Neural cell (in vitro differentiated cells): ENCODE measurements around the gene ATG7. TPM values are rescaled to one million over a fixed set of nuclear protein-coding genes. Genes with fewer than 3 reads are reported as not detected.

Experiments
- H2AFZ ChIP-seq: fragments of 200-600, 300-800 bp; sonication (generic), shearing (Covaris generic); 2 replicates; pipeline ENCODE4 v1.6.0; 2014; ENCODE audit warnings: low read depth, mild to moderate bottlenecking, antibody characterized with exemption, low read length, moderate library complexity
- H3F3A ChIP-seq: fragments of 200-600 bp; shearing (Covaris generic); 2 replicates; pipeline ENCODE4 v1.6.1; 2016; ENCODE audit warnings: mild to moderate bottlenecking, moderate library complexity, mixed read lengths, antibody characterized with exemption, low read length; ENCODE audit not compliant: insufficient read depth, poor library complexity, severe bottlenecking
- H3K27ac ChIP-seq: fragments of 200-600, 300-800 bp; sonication (generic), shearing (Covaris generic); 2 replicates; pipeline ENCODE4 v1.5.1; 2014; ENCODE audit warnings: mild to moderate bottlenecking, low read length, moderate library complexity
- H3K27me3 ChIP-seq: fragments of 300-800, 200-600 bp; sonication (generic), shearing (Covaris generic); 2 replicates; pipeline ENCODE4 v1.6.0; 2014; ENCODE audit warnings: mild to moderate bottlenecking, low read depth, low read length, moderate library complexity; ENCODE audit not compliant: insufficient read depth
- H3K36me3 ChIP-seq: fragments of 300-800, 200-600 bp; sonication (generic), shearing (Covaris generic); 2 replicates; pipeline ENCODE4 v1.5.1; 2014; ENCODE audit warnings: mild to moderate bottlenecking, antibody characterized with exemption, low read length, moderate library complexity; ENCODE audit not compliant: insufficient read depth
- H3K4me2 ChIP-seq: fragments of 300-800, 200-600 bp; sonication (generic), shearing (Covaris generic); 2 replicates; pipeline ENCODE4 v1.6.0; 2014; ENCODE audit warnings: mild to moderate bottlenecking, low read length
- H3K4me3 ChIP-seq: fragments of 300-800, 200-600 bp; sonication (generic), shearing (Covaris generic); 2 replicates; pipeline ENCODE4 v1.5.1; 2014; ENCODE audit warnings: mild to moderate bottlenecking, low read length, moderate library complexity
- H3K79me2 ChIP-seq: fragments of 200-600 bp; shearing (Covaris generic); replicated peaks from 2 replicates; pipeline ENCODE4 v1.6.0; 2014; ENCODE audit warnings: mild to moderate bottlenecking, low read length, moderate library complexity; ENCODE audit not compliant: insufficient read depth
- H3K9ac ChIP-seq: fragments of 300-800, 200-600 bp; sonication (generic), shearing (Covaris generic); 2 replicates; pipeline ENCODE4 v1.6.1; 2016; ENCODE audit warnings: mild to moderate bottlenecking, low read length, mixed read lengths
- H3K9me2 ChIP-seq: fragments of 200-600 bp; shearing (Covaris generic); 2 replicates; pipeline ENCODE4 v1.6.1; 2016; ENCODE audit warnings: mild to moderate bottlenecking, low read length, mixed read lengths; ENCODE audit not compliant: insufficient read depth
- H3K9me3 ChIP-seq: fragments of 200-600, 300-800 bp; sonication (generic), shearing (Covaris generic); 2 replicates; pipeline ENCODE4 v1.6.1; 2016; ENCODE audit warnings: mild to moderate bottlenecking, mixed run types, low read length, moderate library complexity, mixed read lengths
- H4K20me1 ChIP-seq: fragments of 200-600 bp; shearing (Covaris generic); 2 replicates; pipeline ENCODE4 v1.6.1; 2016; ENCODE audit warnings: mild to moderate bottlenecking, mixed run types; ENCODE audit not compliant: insufficient read depth
- CTCF ChIP-seq: fragments of 450-650 bp; IDR thresholded peaks from 2 replicates; pipeline ENCODE4 v1.5.1; 2014; ENCODE audit warnings: antibody characterized with exemption, mild to moderate bottlenecking, moderate library complexity; ENCODE audit not compliant: poor library complexity, severe bottlenecking
- EP300 ChIP-seq: fragments of 450-650 bp; conservative IDR thresholded peaks from 2 replicates; pipeline ENCODE4 v1.6.1; 2014; ENCODE audit warnings: antibody characterized with exemption, mild to moderate bottlenecking, moderate library complexity; ENCODE audit not compliant: poor library complexity, severe bottlenecking
- EZH2 ChIP-seq: fragments of 200-600, 300-800 bp; shearing (Covaris generic), sonication (generic); IDR thresholded peaks from 2 replicates; pipeline ENCODE4 v1.6.1; 2014; ENCODE audit warnings: antibody characterized with exemption, low read length, borderline replicate concordance, mild to moderate bottlenecking; ENCODE audit not compliant: insufficient read depth, poor library complexity, severe bottlenecking
- MXI1 ChIP-seq: fragments of 450-650 bp; conservative IDR thresholded peaks from 2 replicates; pipeline ENCODE4 v1.6.1; 2014; ENCODE audit warnings: antibody characterized with exemption, mild to moderate bottlenecking; ENCODE audit not compliant: poor library complexity, severe bottlenecking
- POLR2AphosphoS5 ChIP-seq: IDR thresholded peaks from 2 replicates; pipeline ENCODE4 v1.6.1; 2012
- RAD21 ChIP-seq: fragments of 450-650 bp; conservative IDR thresholded peaks from 2 replicates; pipeline ENCODE4 v1.6.1; 2014; ENCODE audit warnings: antibody characterized with exemption, mild to moderate bottlenecking, moderate library complexity
- REST ChIP-seq: IDR thresholded peaks from 2 replicates; pipeline ENCODE4 v1.6.1; 2012; ENCODE audit warnings: borderline replicate concordance
- SMC3 ChIP-seq: fragments of 450-650 bp; conservative IDR thresholded peaks from 2 replicates; pipeline ENCODE4 v1.6.1; 2014; ENCODE audit warnings: antibody characterized with exemption, mild to moderate bottlenecking, moderate library complexity; ENCODE audit not compliant: poor library complexity
- TAF1 ChIP-seq: IDR thresholded peaks from 2 replicates; pipeline ENCODE4 v1.6.1; 2012; ENCODE audit warnings: low read depth
- polyA plus RNA-seq: library from polyadenylated mRNA; depleted of rRNA; stranded (reverse); fragments of >200 nt; gene quantifications from 2 replicates; pipeline ENCODE4 v1.2.3, GENCODE V29; 2014

The ATG7 gene
- polyA plus RNA-seq, 1 donor from 2014 or later: 28.8 TPM

GRCh38 chr3:11356269-11356668 lies 84.1 kb downstream of the ATG7 start:
- Histone ChIP-seq H3K4me3 (no peak overlapping the region), H3K9ac (no peak overlapping the region), H2AFZ (no peak overlapping the region), H3K9me3 (no peaks in the 10 kb centered on the region), H3K4me2 (no peak overlapping the region), H3K79me2 (no peaks in the 10 kb centered on the region), H3K27me3 (no peaks in the 10 kb centered on the region), H3F3A (no peaks in the 10 kb centered on the region), H4K20me1 (no peaks in the 10 kb centered on the region), H3K36me3 (no peaks in the 10 kb centered on the region), H3K27ac (no peak overlapping the region), H3K9me2 (no peaks in the 10 kb centered on the region)
- TF ChIP-seq TAF1: no peak
- TF ChIP-seq EZH2: no peak
- TF ChIP-seq POLR2AphosphoS5: no peak
- TF ChIP-seq EP300: no peak
- no peak for TF ChIP-seq RAD21

DNA sequence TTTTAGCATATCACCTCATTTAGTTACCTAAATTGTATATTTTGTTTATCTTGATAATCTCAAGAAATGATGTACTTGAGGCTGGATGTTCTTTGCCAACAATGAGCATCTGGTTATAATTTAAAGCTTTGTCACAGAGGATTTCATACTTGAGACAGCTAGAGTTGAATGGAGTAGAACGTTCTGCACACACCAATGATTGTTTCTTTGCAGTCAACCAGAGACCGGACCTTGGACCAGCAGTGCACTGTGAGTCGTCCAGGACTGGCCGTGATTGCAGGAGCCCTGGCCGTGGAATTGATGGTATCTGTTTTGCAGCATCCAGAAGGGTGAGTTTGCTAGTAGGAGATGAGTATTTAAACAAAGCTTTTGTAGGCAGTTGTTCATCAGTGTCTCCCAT lies 90.4 kb downstream of the ATG7 start:
- no peak overlapping the region for H3K4me2 ChIP-seq
- H2AFZ ChIP-seq: no peak overlapping the region
- peaks cover 5% of the 10 kb centered on the region for H3K36me3 ChIP-seq
- H3K27me3 ChIP-seq: peaks cover 3% of the 10 kb centered on the region
- no peaks in the 10 kb centered on the region for H4K20me1 ChIP-seq
- H3F3A ChIP-seq: no peaks in the 10 kb centered on the region
- no peak overlapping the region for H3K9ac ChIP-seq
- H3K79me2 ChIP-seq: no peaks in the 10 kb centered on the region
- TF ChIP-seq RAD21 (no peak), SMC3 (no peak), REST (no peak), CTCF (no peak), MXI1 (no peak)
- no peaks in the 10 kb centered on the region for H3K9me2 ChIP-seq
- no peaks in the 10 kb centered on the region for H3K9me3 ChIP-seq
- H3K4me3 ChIP-seq: no peak overlapping the region
- no peak overlapping the region for H3K27ac ChIP-seq

DNA sequence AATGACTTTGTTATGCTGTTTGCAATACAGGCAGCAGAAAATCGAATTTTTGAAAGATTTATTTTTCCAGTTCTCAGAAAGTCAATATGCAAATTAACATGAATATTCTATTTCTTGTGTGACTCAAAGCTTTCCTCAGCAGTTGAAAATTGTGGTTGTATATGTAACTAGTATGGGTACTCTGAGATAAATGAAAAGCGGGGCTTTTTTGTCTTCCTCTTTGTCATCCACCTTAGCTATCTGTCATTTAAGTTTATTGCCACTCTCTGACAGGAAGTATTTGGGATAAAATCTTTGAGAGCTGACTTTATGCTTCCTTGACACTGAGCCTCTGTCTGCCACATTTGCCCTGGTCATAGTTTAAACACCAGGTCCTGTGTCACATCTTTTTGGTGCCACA lies 91.5 kb downstream of the ATG7 start:
- Histone ChIP-seq H3K9ac (no peak overlapping the region), H3K27ac (no peak overlapping the region), H2AFZ (no peak overlapping the region), H3F3A (no peaks in the 10 kb centered on the region), H3K27me3 (peaks cover 3% of the 10 kb centered on the region), H3K4me3 (no peak overlapping the region), H4K20me1 (no peaks in the 10 kb centered on the region), H3K9me3 (no peaks in the 10 kb centered on the region), H3K79me2 (no peaks in the 10 kb centered on the region), H3K4me2 (no peak overlapping the region), H3K9me2 (no peaks in the 10 kb centered on the region), H3K36me3 (peaks cover 5% of the 10 kb centered on the region)
- TF ChIP-seq MXI1: no peak
- no peak for TF ChIP-seq EP300
- no peak for TF ChIP-seq RAD21
- TF ChIP-seq REST: no peak
- no peak for TF ChIP-seq SMC3
- TF ChIP-seq CTCF: no peak
- no peak for TF ChIP-seq EZH2
- no peak for TF ChIP-seq TAF1
- TF ChIP-seq POLR2AphosphoS5: no peak
